ENCODE measurements around the gene TXNRD2.
"Not testable (repeated sequence)": the region's sequence is repeated elsewhere in the genome, so short reads cannot be mapped to it uniquely, and the experiment has no call there.

The TXNRD2 gene

DNA sequence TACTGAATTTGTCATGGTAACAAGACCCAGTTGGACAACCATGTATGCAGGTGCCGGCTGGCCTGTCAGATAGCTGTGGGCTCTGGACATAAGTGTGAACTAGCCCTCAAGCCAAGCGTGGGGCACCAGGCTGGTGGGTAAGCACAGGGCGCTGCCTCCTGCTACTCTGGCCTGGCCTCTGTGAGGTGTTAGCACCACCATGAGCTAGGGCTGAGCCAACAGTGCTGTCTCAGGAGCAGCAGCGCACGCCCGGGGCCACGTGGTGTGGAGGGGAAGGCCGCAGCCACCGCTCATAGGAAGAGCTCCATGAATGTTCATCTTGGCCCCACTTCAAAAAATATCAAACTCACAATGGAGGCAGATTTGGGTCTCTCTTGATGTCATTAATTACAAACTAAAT is 51.7 kb downstream of the TXNRD2 start:
- H3K4me3 ChIP-seq (ENCODE audit: low read length), result no peak overlapping the region
- H2AFZ ChIP-seq (ENCODE audit: low read depth, low read length), result no peak overlapping the region
- no peaks in the 10 kb centered on the region for H3K9me3 ChIP-seq (ENCODE audit: low read length)
- peaks cover 28% of the 10 kb centered on the region for H3K27me3 ChIP-seq (ENCODE audit: insufficient read depth, low read length)
- peaks cover 23% of the 10 kb centered on the region for H3K4me1 ChIP-seq (ENCODE audit: insufficient read depth, low read length)
- no peaks in the 10 kb centered on the region for H3K36me3 ChIP-seq (ENCODE audit: insufficient read depth, low read length)

DNA sequence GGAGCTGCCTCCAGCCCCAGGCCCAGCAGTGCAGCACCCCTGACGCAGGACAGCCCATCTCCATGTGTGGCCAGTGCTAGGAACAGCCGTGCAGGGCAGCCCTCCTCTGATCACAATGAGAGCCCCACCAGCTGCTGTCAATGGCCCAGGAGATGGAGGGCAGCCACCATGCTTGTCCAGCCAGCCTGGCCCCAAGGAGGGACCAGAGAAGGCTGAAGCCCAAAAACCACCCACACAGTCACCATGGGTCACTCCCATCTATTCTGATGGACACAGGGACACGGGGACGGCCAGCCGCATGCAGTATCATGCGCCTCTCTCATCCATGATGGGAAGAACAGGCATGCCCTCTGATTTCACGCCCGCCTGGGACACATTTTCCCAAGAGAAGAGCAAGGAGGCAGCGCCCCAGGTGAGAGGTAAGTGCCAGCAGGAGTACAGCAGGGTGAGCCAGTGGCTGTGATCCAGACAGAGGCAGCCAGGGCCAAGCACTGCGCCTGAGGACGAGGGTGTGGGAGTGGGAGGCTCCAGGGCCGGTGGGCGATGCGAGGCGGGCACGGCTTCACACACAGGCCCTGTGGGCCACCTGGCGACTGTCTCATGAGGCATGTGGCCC is 53.4 kb downstream of the TXNRD2 start:
- no peak overlapping the region for H2AFZ ChIP-seq (ENCODE audit: low read depth, low read length)
- no peaks in the 10 kb centered on the region for H3K36me3 ChIP-seq (ENCODE audit: insufficient read depth, low read length)
- H3K4me1 ChIP-seq (ENCODE audit: insufficient read depth, low read length), result peaks cover 22% of the 10 kb centered on the region
- H3K27me3 ChIP-seq (ENCODE audit: insufficient read depth, low read length), result peaks cover 25% of the 10 kb centered on the region
- no peaks in the 10 kb centered on the region for H3K9me3 ChIP-seq (ENCODE audit: low read length)
- no peak overlapping the region for H3K4me3 ChIP-seq (ENCODE audit: low read length)

DNA sequence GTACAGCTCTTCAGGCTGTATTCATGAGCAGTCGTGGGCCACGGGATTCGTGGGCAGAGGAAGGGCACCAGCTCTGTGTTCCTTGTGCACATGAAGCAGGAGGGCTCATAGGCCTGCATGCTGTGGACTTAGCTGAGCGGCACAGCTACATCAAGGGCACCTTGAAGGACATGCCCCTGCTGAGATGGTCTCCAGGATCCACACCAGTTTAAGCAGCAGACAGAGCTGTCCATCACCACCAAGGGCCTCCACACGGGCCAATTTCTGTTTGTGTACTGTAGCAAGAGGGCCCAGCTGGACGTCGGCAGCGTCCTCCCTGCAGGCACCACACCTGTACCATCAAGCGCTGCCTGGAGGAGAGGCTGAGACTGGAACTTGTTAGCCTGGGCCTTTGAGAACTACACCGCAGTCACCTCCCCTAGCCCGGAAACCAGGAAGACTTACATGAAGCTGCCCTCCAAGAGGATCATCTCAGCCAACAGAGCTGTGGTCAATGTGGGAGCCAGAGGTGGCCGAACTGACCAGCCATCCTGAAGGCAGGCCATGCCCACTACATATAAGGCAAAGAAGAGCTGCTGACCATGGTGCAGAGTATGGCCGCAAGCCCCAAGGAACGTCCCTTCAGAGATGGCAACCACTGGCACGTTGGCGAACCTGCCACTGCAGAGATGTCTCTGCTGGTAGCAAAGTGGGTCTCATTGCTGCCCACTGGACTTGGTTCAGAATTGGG is 54.2 kb downstream of the TXNRD2 start:
- Histone ChIP-seq H3K36me3 (ENCODE audit: insufficient read depth, low read length) (no peaks in the 10 kb centered on the region), H3K4me1 (ENCODE audit: insufficient read depth, low read length) (peaks cover 14% of the 10 kb centered on the region), H3K4me3 (ENCODE audit: low read length) (no peak overlapping the region), H3K27me3 (ENCODE audit: insufficient read depth, low read length) (peaks cover 25% of the 10 kb centered on the region), H2AFZ (ENCODE audit: low read depth, low read length) (no peak overlapping the region), H3K9me3 (ENCODE audit: low read length) (no peaks in the 10 kb centered on the region)

DNA sequence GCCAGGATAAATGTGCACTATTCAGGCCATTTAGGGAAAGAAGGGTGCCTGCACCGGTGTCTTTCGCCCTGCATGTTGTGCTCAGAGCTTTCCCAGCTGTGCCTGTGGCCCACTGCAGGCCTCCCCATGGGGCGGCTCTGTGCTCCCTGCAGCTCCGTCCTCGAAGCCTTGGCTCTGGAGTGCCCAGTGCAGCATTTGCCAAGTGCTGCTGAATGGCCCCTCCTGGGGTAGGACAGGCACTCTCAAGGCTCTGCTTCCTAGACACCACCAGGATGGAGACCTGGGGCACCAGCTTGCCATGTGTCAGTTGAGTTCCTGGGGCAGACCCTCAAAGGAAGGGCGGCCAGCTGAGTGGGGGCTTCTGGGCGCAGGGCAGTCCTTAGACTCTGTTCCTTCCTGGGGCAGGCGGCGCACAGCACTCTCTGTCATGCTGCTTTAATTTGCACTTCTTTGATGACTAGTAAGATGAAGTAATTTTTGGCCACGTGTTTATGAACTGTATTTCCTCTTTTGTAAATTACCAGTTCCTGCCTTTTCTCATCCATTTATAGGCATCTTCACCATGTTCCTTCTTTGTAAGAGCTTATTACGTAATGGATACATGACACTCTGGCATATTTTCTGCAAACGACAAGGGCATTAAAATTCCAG is 54.9 kb downstream of the TXNRD2 start:
- Histone ChIP-seq H3K4me1 (ENCODE audit: insufficient read depth, low read length) (peaks cover 11% of the 10 kb centered on the region), H3K4me3 (ENCODE audit: low read length) (no peak overlapping the region)

DNA sequence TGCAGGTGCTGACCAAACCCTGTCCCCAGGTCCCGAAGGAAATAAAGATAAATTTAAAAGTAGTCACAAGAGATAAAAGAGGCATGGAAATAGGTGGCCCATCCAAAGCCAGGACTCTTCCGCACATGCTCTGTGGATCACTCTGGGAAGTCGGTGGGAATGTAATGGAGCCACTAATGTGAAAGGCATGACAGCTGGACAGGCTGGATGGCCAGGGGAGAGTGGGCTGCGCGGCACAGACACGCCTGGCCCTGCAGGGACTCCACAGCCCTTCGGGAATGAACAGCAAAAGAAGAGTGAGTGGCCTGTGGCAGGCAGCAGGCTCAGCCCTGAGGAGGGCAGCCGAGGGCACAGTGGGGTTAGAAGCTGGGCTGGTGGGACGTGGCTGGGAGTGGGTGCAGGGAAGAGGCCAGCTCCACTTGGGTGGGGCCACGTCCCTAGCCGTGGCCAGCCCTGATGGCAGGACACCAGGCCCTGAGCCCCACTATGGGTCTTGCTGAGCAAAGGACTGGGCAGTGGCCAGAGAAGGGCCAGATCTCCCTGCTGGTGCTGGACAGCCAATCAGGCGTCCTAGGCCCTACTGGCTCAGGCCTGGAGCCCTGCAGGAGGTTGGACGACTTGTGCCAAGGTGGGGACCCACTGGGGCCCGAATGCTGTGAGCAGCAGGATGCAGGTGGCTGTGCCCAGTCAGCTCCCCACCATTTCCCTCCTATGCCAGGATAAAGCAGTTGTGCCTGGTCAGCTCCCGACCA is 55.6 kb downstream of the TXNRD2 start:
- no peak overlapping the region for H2AFZ ChIP-seq (ENCODE audit: low read depth, low read length)
- H3K27me3 ChIP-seq (ENCODE audit: insufficient read depth, low read length), result peaks cover 17% of the 10 kb centered on the region
- no peaks in the 10 kb centered on the region for H3K9me3 ChIP-seq (ENCODE audit: low read length)
- H3K4me1 ChIP-seq (ENCODE audit: insufficient read depth, low read length), result peaks cover 11% of the 10 kb centered on the region
- no peak overlapping the region for H3K4me3 ChIP-seq (ENCODE audit: low read length)
- no peaks in the 10 kb centered on the region for H3K36me3 ChIP-seq (ENCODE audit: insufficient read depth, low read length)

More for the DNA sequence above, 54.9 kb downstream of the TXNRD2 start:
- Histone ChIP-seq H2AFZ (ENCODE audit: low read depth, low read length) (no peak overlapping the region), H3K27me3 (ENCODE audit: insufficient read depth, low read length) (peaks cover 22% of the 10 kb centered on the region), H3K9me3 (ENCODE audit: low read length) (no peaks in the 10 kb centered on the region), H3K36me3 (ENCODE audit: insufficient read depth, low read length) (no peaks in the 10 kb centered on the region)

DNA sequence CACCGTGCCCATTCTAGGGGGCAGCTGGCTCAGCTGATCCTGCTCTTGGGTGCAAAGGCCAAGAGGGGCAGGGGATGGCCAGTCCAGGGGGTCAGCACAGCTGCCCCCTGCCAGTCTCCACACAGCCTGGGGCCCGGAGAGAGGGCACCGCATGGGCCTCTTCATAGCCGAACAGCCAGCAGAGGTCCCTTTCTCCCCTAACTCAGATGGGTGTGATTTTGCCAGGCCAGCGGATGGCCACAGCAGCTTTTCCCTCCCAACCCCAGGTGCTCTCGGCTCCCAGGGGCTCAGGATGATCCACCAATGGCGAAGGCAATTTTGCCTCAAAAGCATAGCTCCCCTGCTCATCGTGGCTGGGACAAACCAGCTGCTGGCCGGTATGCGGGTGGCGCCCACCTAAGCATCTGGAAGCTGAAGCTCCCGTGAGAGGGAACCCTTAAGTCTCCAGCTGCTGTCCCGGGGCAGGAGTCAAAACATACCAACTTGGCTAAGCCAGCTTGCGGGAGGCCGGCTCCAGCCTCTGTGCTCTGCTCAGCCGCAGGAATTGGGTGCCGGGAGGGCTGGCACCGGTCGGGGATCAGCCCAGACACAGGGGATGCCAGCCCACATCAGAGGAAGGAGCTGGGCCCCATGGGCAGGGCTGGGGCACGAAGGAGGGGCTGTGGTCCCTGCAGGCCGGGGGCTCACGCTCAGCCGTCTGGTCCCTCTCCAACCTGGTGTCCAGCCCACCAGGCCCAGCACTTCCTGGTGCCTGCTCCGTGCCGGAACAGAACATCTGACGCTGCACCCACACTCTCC is 56.5 kb downstream of the TXNRD2 start:
- no peak overlapping the region for H3K4me3 ChIP-seq (ENCODE audit: low read length)
- no peak overlapping the region for H2AFZ ChIP-seq (ENCODE audit: low read depth, low read length)
- peaks cover 19% of the 10 kb centered on the region for H3K4me1 ChIP-seq (ENCODE audit: insufficient read depth, low read length)
- H3K27me3 ChIP-seq (ENCODE audit: insufficient read depth, low read length), result peaks cover 10% of the 10 kb centered on the region
- H3K36me3 ChIP-seq (ENCODE audit: insufficient read depth, low read length), result no peaks in the 10 kb centered on the region
- H3K9me3 ChIP-seq (ENCODE audit: low read length), result no peaks in the 10 kb centered on the region

DNA sequence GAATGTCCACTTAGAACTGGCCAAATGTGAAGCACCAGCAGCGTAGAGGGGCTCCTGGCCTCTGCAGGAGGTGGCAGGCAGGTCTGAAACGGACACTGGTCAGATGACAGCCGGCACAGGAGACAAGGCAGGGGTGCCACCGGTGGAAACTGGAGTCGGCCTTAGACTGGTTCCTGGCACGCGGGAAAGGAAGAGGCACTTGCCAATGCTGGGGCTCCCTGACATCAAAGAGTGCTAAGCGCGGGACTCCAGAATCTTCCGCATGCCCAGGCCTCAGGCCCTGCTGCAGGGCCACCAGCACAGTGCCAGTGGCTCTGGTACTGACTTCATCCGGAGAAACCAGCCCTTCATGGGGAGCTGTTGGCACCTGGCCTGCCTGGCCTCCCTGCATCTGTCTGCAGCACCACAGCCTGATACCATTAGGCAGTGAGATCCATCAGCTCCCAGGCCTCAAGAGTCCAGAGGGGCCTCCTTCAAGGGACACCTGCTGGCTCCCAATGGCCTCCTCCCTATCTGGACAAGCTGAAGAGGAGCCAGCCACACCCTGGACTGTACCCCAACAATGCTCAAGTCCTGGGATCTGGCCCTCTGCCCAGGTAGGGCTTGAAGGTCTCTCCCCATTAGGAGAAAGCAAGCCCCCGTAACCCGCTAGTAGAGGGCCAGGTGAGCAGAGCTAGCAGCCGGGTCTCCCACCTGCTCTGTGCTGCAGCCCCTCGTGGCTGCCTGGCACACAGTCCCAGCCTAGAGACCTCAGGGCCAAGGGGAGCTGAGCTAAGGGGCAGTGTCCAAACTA is 57.3 kb downstream of the TXNRD2 start:
- Histone ChIP-seq H2AFZ (ENCODE audit: low read depth, low read length) (no peak overlapping the region), H3K4me1 (ENCODE audit: insufficient read depth, low read length) (peaks cover 22% of the 10 kb centered on the region), H3K9me3 (ENCODE audit: low read length) (no peaks in the 10 kb centered on the region)

DNA sequence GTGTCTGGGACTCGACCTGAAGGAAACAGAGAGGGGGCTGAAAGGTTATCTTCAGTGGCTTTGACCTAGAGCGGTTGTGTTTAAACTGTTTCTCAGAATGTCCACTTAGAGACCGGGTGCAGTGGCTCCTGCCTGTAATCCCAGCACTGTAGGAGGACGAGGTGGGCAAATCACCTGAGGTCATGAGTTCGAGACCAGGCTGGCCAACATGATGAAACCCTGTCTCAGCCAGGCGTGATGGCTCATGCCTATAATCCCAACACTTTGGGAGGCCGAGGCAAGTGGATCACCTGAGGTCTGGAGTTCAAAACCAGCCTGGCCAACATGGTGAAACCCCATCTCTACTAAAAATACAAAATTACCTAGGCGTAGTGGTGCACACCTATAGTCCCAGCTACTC is 58.2 kb downstream of the TXNRD2 start:
- H2AFZ ChIP-seq (ENCODE audit: low read depth, low read length); H3K9me3 ChIP-seq (ENCODE audit: low read length); H3K27me3 ChIP-seq (ENCODE audit: insufficient read depth, low read length); H3K4me3 ChIP-seq (ENCODE audit: low read length); H3K36me3 ChIP-seq (ENCODE audit: insufficient read depth, low read length): not testable (repeated sequence)
- peaks cover 22% of the 10 kb centered on the region for H3K4me1 ChIP-seq (ENCODE audit: insufficient read depth, low read length)

More for the DNA sequence above, 57.3 kb downstream of the TXNRD2 start:
- no peaks in the 10 kb centered on the region for H3K36me3 ChIP-seq (ENCODE audit: insufficient read depth, low read length)
- H3K4me3 ChIP-seq (ENCODE audit: low read length), result no peak overlapping the region
- H3K27me3 ChIP-seq (ENCODE audit: insufficient read depth, low read length), result peaks cover 7% of the 10 kb centered on the region

DNA sequence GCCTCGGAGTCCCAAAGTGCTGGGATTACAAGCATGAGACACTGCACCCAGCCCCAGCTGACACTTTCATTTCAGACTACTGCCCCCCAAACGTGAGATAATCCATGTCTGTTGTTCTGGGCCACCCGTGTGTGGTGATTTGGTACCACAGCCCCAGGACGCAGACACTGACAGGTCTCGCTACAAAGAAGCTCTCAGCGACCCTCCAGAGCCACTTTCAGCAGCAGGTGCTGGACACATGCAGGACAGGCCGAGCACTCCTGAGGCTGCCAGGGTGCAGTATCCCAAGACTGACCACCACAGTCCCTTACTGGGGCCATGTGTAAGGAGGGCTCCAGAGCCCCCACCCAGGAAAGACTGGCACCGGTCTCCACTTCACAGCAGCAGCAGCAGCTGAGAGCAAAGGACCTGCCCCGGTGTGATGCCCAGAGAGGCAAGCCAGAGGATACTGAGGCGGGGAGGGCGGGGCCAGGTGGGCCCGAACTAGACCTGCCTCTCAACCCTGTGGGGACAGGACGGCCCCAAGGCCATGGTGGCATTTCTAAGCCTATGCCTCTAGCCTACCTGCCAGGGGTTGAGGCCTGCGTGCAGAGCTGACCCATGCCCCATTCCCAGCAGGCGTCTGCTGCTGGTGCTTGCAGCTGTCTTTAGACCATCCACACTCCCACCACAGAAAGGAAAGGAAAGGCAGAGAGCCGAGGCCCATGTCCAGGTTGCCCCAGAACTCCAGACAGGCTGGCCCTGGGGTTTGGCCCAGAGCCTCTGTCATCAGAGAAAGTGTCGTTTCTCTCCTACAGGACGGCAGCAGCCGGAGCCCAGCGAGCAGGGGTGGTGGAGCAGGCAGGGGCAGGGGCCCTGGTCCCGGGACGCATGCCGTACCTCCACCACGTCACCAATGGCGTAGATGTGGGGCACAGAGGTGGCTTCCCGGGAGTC is 58.9 kb downstream of the TXNRD2 start:
- no peaks in the 10 kb centered on the region for H3K9me3 ChIP-seq (ENCODE audit: low read length)
- peaks cover 7% of the 10 kb centered on the region for H3K27me3 ChIP-seq (ENCODE audit: insufficient read depth, low read length)
- no peak overlapping the region for H2AFZ ChIP-seq (ENCODE audit: low read depth, low read length)
- H3K36me3 ChIP-seq (ENCODE audit: insufficient read depth, low read length), result no peaks in the 10 kb centered on the region
- H3K4me3 ChIP-seq (ENCODE audit: low read length), result no peak overlapping the region
- peaks cover 22% of the 10 kb centered on the region for H3K4me1 ChIP-seq (ENCODE audit: insufficient read depth, low read length)

DNA sequence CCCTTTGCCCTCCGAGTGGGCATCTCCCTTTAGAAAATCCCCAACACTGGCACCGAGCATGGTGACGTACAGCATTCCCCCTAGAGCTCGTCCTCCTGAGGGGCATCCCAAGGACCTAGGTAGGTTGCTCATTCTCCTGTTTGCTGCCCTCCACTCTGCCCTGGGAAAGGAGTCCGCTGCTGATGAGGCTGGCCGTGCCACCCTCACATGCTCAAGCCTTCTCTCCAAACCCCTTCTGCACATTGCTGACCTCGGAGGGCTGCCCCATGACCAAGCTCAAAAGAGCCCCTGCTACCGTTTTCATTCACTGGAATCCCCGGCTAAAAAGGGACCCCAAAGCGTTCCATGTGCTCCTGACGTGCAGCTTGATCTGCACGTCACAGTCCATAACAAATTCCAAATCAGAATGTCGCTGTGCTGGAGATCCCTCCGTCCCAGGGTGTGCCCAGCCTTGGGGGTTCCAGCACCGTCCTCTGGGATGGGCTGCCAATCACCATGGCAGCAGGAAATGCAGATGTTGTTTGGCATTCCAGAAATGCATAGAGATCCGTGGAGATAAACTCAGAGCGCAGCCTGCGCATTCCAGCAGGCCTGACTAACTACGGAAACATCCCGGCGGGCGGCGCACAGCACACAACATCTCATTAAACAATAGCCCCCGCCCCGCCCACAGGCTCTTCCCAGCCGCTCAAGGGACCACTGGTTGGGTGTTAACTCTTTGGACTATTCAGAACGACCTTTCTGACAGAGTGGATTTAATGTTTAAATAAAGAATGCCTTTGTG is 60.6 kb downstream of the TXNRD2 start:
- Histone ChIP-seq H3K9me3 (ENCODE audit: low read length) (no peaks in the 10 kb centered on the region), H3K27me3 (ENCODE audit: insufficient read depth, low read length) (no peaks in the 10 kb centered on the region), H3K4me3 (ENCODE audit: low read length) (peak overlapping the region; percentile 24), H2AFZ (ENCODE audit: low read depth, low read length) (peak overlapping the region; percentile 39), H3K4me1 (ENCODE audit: insufficient read depth, low read length) (peaks cover 22% of the 10 kb centered on the region), H3K36me3 (ENCODE audit: insufficient read depth, low read length) (no peaks in the 10 kb centered on the region)

All from neuron (in vitro differentiated cells).